GM10248 (cell line): ENCODE results near the gene B3GALT4.
A peak's percentile ranks its signal among the peaks of the same experiment; 100 is the strongest.
"Not testable (repeated sequence)": the region's sequence is repeated elsewhere in the genome, so short reads cannot be mapped to it uniquely, and the experiment has no call there.

ENCODE experiments used
- CTCF ChIA-PET: fragments of 300-600 bp; sonication (Branson Sonifier 250); formaldehyde crosslinking; extraction: SDS; loops from one replicate; lab custom pipeline; 2021; ENCODE audit warnings: antibody characterized with exemption; lab: Yijun Ruan, JAX
- POLR2A ChIA-PET: fragments of 350-650 bp; sonication (Branson Sonifier 250); formaldehyde crosslinking; extraction: SDS; loops from one replicate; lab custom pipeline; 2020; ENCODE audit warnings: antibody characterized with exemption; lab: Yijun Ruan, JAX
- DNase-seq: peaks from one replicate; pipeline ENCODE4 v3.0.0; 2012; ENCODE audit errors: extremely low spot score
- CTCF ChIP-seq: IDR thresholded peaks from 2 replicates; pipeline ENCODE4 v1.5.1; 2012; ENCODE audit warnings: mild to moderate bottlenecking, low read depth; ENCODE audit errors: extremely low read depth, missing control alignments, control extremely low read depth

The B3GALT4 gene

GRCh38 chr6:33280539-33280938 lies 3.6 kb downstream of the B3GALT4 start:
- DNase-seq: no peak
- no peak for TF ChIP-seq CTCF
- CTCF ChIA-PET: interaction anchor here (0.8 to 1.6 kb wide), 3 partner anchors 9 to 21 kb away, joined by 3 read pairs; partner anchors contain the start of genes PFDN6, RGL2 and WDR46
- POLR2A ChIA-PET: interaction anchor here (0.8 to 1.0 kb wide), 2 partner anchors 8 to 9 kb away, joined by 3 to 7 read pairs; partner anchors contain the start of genes PFDN6, RPS18, VPS52 and WDR46

GRCh38 chr6:33285214-33285613 lies 8.3 kb downstream of the B3GALT4 start:
- CTCF ChIA-PET, POLR2A ChIA-PET, DNase-seq: not testable (repeated sequence)

GRCh38 chr6:33286946-33287914 lies 10.3 kb downstream of the B3GALT4 start:
- TF ChIP-seq CTCF: no peak
- ChIA-PET POLR2A (interaction anchor here (0.6 to 1.2 kb wide), 3 partner anchors 16 to 1033 kb away, joined by 3 to 6 read pairs (median 5); partner anchors contain the start of genes RPS18 and VPS52), CTCF (interaction anchor here (0.8 to 4.1 kb wide), 6 partner anchors 9 to 55 kb away, joined by 3 to 37 read pairs (median 3); partner anchors contain the start of genes B3GALT4, RGL2, RPS18 and VPS52)
- no peak for DNase-seq

GRCh38 chr6:33288141-33288920 lies 11.4 kb downstream of the B3GALT4 start:
- no peak for TF ChIP-seq CTCF
- no peak for DNase-seq
- POLR2A ChIA-PET: interaction anchor here (0.6 to 1.6 kb wide), 7 partner anchors 8 to 316 kb away, joined by 3 to 17 read pairs (median 6); partner anchors contain the start of genes RGL2, RPS18 and VPS52

GRCh38 chr6:33288921-33289783 lies 12.2 kb downstream of the B3GALT4 start, which contains the start of the genes PFDN6 and WDR46:
TSS of gene PFDN6 (plus strand) at chr6:33289601. CDS start at chr6:33289857, 256 bp downstream.
TSS of gene WDR46 (minus strand) at chr6:33289239. CDS start at chr6:33289170, 69 bp downstream.
- DNase-seq: peak; percentile 94
- no peak for TF ChIP-seq CTCF
- POLR2A ChIA-PET: interaction anchor here (0.6 to 1.6 kb wide), 8 partner anchors 9 to 317 kb away, joined by 4 to 17 read pairs (median 6); partner anchors contain the start of genes B3GALT4, RGL2, RPS18 and VPS52
- CTCF ChIA-PET: interaction anchor here (1.1 to 4.1 kb wide), 9 partner anchors 8 to 412 kb away, joined by 3 to 37 read pairs (median 4); partner anchors contain the start of genes B3GALT4 and RGL2

More at GRCh38 chr6:33288141-33288920, 11.4 kb downstream of the B3GALT4 start:
- CTCF ChIA-PET: interaction anchor here (1.0 to 4.1 kb wide), 8 partner anchors 7 to 138 kb away, joined by 3 to 37 read pairs (median 4); partner anchors contain the start of genes B3GALT4 and RGL2
